GM12874 (cell line): ENCODE results near the gene SMIM38.

Experiments used
- CTCF ChIP-seq: IDR thresholded peaks from 2 replicates; pipeline ENCODE4 v1.5.1; 2011; ENCODE audit warnings: low read depth, mild to moderate bottlenecking, control low read depth, low read length, moderate library complexity; ENCODE audit not compliant: insufficient read depth

SMIM38 gene

GRCh38 chr11:69136471-69136870, 19.3 kb upstream of the SMIM38 start:
- no peak for TF ChIP-seq CTCF

GRCh38 chr11:69137151-69137844, 18.4 kb upstream of the SMIM38 start:
- TF ChIP-seq CTCF, result no peak

- no peak for TF ChIP-seq CTCF
These were observed 17.5 kb upstream of the SMIM38 start for GRCh38 chr11:69138265-69138664.

- TF ChIP-seq CTCF, result no peak
These were observed 15.1 kb upstream of the SMIM38 start for GRCh38 chr11:69140635-69141034.

GRCh38 chr11:69141742-69142141, 14.0 kb upstream of the SMIM38 start:
- TF ChIP-seq CTCF, result no peak

- TF ChIP-seq CTCF, result no peak
These were observed 12.8 kb upstream of the SMIM38 start for GRCh38 chr11:69142895-69143294.

GRCh38 chr11:69144316-69145049, 11.3 kb upstream of the SMIM38 start:
- no peak for TF ChIP-seq CTCF
